Spleen (tissue), 7 donors: ENCODE measurements around the gene AXIN2.

Experiments
- POLR2A ChIP-seq, 3 donors: fragments of 450-650 bp; IDR thresholded peaks; one replicate each; pipeline ENCODE4 v1.5.1; 2017; ENCODE audit warnings: antibody characterized with exemption in 3 of 3, mild to moderate bottlenecking in 1 of 3
- TF ChIP-seq, protein P1 (sequence below), 11 experiments: fragments of 200-600 bp in 7 of 11; fragments of 450-650 bp in 4 of 11; sonication (generic) in 4 of 11; IDR thresholded peaks in 8 of 11; conservative IDR thresholded peaks in 3 of 11; 1 replicate in 7 of 11; 2 replicates in 4 of 11; pipeline versions ENCODE4 v1.4.0 to v1.8.0; 2016 to 2021; ENCODE audit warnings: antibody characterized with exemption in 11 of 11, inconsistent platforms in 4 of 11, mild to moderate bottlenecking in 1 of 11
- donor health status: DM: no; HTN: no; CAD: no; lungs with moderate emphysema.
- donor health status: DM: no; HTN: no; CAD: no.
- donor health status: DM: no; HTN: no; CAD: no.

DNA sequence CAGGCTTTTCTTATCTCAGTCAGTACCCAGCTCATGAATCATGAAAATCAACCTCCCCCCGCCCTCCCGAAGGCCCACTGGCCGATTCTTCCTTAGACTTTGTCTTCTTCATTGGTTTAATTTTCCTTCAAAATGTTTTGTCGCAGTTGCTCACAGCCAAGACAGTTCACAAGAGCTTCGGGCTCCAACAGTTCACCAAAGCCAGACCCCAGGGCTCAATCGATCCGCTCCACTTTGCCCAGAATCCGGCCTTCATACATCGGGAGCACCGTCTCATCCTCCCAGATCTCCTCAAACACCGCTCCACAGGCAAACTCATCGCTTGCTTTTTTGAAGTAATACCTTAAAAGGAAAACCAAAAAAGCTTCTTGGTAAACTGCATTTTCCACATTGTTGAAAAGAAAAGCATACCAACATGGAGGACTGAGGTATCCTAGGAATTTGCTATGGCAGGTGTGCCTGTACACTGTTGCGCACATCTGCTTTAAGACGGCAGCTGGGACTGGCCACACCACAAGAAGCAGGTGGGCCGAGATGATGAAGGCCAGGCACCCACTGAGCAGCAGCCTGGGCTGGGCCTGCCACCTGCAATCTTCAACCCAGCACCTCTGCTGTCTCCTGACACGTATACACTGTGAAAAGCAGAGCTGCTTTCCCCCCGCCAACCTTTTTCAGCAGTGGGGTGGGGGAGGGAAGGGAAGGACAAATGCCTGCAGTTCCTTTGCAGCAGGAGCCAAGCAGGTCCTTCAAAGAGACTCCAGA is 31.5 kb downstream of the AXIN2 start:
- TF ChIP-seq POLR2A (IDR thresholded peaks at IDR 0.05), result no peak
- TF ChIP-seq, protein P1, sequence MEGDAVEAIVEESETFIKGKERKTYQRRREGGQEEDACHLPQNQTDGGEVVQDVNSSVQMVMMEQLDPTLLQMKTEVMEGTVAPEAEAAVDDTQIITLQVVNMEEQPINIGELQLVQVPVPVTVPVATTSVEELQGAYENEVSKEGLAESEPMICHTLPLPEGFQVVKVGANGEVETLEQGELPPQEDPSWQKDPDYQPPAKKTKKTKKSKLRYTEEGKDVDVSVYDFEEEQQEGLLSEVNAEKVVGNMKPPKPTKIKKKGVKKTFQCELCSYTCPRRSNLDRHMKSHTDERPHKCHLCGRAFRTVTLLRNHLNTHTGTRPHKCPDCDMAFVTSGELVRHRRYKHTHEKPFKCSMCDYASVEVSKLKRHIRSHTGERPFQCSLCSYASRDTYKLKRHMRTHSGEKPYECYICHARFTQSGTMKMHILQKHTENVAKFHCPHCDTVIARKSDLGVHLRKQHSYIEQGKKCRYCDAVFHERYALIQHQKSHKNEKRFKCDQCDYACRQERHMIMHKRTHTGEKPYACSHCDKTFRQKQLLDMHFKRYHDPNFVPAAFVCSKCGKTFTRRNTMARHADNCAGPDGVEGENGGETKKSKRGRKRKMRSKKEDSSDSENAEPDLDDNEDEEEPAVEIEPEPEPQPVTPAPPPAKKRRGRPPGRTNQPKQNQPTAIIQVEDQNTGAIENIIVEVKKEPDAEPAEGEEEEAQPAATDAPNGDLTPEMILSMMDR (IDR thresholded peaks at IDR 0.05 in 8 of 11, conservative IDR thresholded peaks at IDR 0.05 in 3 of 11), result no peak
